Inflammatory macrophage treated with lipopolysaccharide for 4 hours (primary cell): ENCODE data around the gene WDR35.
A peak's percentile ranks its signal among the peaks of the same experiment; 100 is the strongest.
"Not testable (repeated sequence)": the region's sequence is repeated elsewhere in the genome, so short reads cannot be mapped to it uniquely, and the experiment has no call there.

Experiments used
- DNase-seq: peaks from one replicate; pipeline ENCODE4 v3.0.0-alpha.2; 2020

Gene WDR35

GRCh38 chr2:19937004-19937403 lies 52.9 kb downstream of the WDR35 start:
- no peak for DNase-seq

GRCh38 chr2:19936203-19936602 lies 53.7 kb downstream of the WDR35 start:
- DNase-seq: no peak

- no peak for DNase-seq
Measured at GRCh38 chr2:19933351-19933981, 56.4 kb downstream of the WDR35 start.

GRCh38 chr2:19932928-19933327 lies 57.0 kb downstream of the WDR35 start:
- DNase-seq: no peak

- DNase-seq: no peak
Measured at GRCh38 chr2:19929226-19929625, 60.7 kb downstream of the WDR35 start.

GRCh38 chr2:19927816-19928215 lies 62.1 kb downstream of the WDR35 start:
- not testable (repeated sequence) for DNase-seq

- DNase-seq: not testable (repeated sequence)
Measured at GRCh38 chr2:19924526-19924925, 65.4 kb downstream of the WDR35 start.

- DNase-seq: not testable (repeated sequence)
Measured at GRCh38 chr2:19922188-19922587, 67.7 kb downstream of the WDR35 start.

GRCh38 chr2:19916385-19916950 lies 73.4 kb downstream of the WDR35 start:
- no peak for DNase-seq

- DNase-seq: no peak
Measured at GRCh38 chr2:19914266-19914975, 75.5 kb downstream of the WDR35 start.

GRCh38 chr2:19911808-19912509 lies 77.9 kb downstream of the WDR35 start:
- DNase-seq: no peak

- DNase-seq: peak; percentile 31
Measured at GRCh38 chr2:19902216-19902740, 87.6 kb downstream of the WDR35 start.

GRCh38 chr2:19901442-19902215 lies 88.3 kb downstream of the WDR35 start, which contains the start of gene TTC32:
TTC32 (minus strand) TSS chr2:19901983; CDS start chr2:19901854, 129 bp downstream.
- peak; percentile 92 for DNase-seq

GRCh38 chr2:19900931-19901441 lies 88.9 kb downstream of the WDR35 start:
- peak; percentile 62 for DNase-seq

- peak; percentile 26 for DNase-seq
Measured at GRCh38 chr2:19899985-19900930, 89.6 kb downstream of the WDR35 start.

- no peak for DNase-seq
Measured at GRCh38 chr2:19898592-19899329, 91.1 kb downstream of the WDR35 start.

- DNase-seq: no peak
Measured at GRCh38 chr2:19897623-19898245, 92.2 kb downstream of the WDR35 start.

GRCh38 chr2:19895535-19895934 lies 94.4 kb downstream of the WDR35 start:
- no peak for DNase-seq

GRCh38 chr2:19894134-19894792 lies 95.6 kb downstream of the WDR35 start:
- no peak for DNase-seq
